Suprapubic skin (tissue), 4 donors: ENCODE measurements around the gene USP7. TPM values are rescaled to one million over a fixed set of nuclear protein-coding genes. Genes with fewer than 3 reads are reported as not detected.

ENCODE experiments used
- DNase-seq, 2 donors: peaks; one replicate each; pipeline ENCODE4 v3.0.0-alpha.2; 2019; ENCODE audit warnings: low spot score in 2 of 2
- H3K27ac ChIP-seq: fragments of 200-600 bp; sonication (generic); one replicate; pipeline ENCODE4 v1.5.1; 2019
- H3K27me3 ChIP-seq: fragments of 200-600 bp; sonication (generic); one replicate; pipeline ENCODE4 v1.5.1; 2019
- H3K36me3 ChIP-seq: fragments of 200-600 bp; sonication (generic); one replicate; pipeline ENCODE4 v1.5.1; 2019
- H3K4me1 ChIP-seq: fragments of 200-600 bp; sonication (generic); one replicate; pipeline ENCODE4 v1.5.1; 2019
- H3K4me3 ChIP-seq: fragments of 200-600 bp; sonication (generic); one replicate; pipeline ENCODE4 v1.5.1; 2019; ENCODE audit warnings: mild to moderate bottlenecking
- H3K9me3 ChIP-seq: fragments of 200-600 bp; sonication (generic); one replicate; pipeline ENCODE4 v1.5.1; 2019
- CTCF ChIP-seq, 2 donors: fragments of 200-600 bp in 1 of 2; fragments of 450-650 bp in 1 of 2; sonication (generic) in 1 of 2; IDR thresholded peaks; one replicate each; pipeline ENCODE4 v1.5.1; 2016 to 2019; ENCODE audit warnings: antibody characterized with exemption in 2 of 2, mild to moderate bottlenecking in 1 of 2, moderate library complexity in 1 of 2
- EP300 ChIP-seq: sonication (generic); formaldehyde crosslinking; IDR thresholded peaks from one replicate; pipeline ENCODE4 v1.6.1; 2017; ENCODE audit warnings: antibody characterized with exemption
- POLR2A ChIP-seq, 2 donors: fragments of 450-650 bp; IDR thresholded peaks; one replicate each; pipeline ENCODE4 v1.6.1; 2017; ENCODE audit warnings: antibody characterized with exemption in 2 of 2, mild to moderate bottlenecking in 2 of 2, moderate library complexity in 2 of 2
- POLR2AphosphoS5 ChIP-seq, 3 donors: sonication (generic); formaldehyde crosslinking; IDR thresholded peaks; one replicate each; pipeline ENCODE4 v1.6.1; 2017; ENCODE audit warnings: antibody characterized with exemption in 3 of 3
- WGBS: methylation state at CpG from one replicate; pipeline ENCODE4 v1.1.5; 2018; 5-methylcytosine and 5-hydroxymethylcytosine counted together
- total RNA-seq, 4 donors: library from RNA; depleted of rRNA; stranded (reverse); fragments of >200 nt; gene quantifications; one replicate each; pipeline ENCODE4 v1.1.0, GENCODE V29; 2016

USP7 gene
- total RNA-seq, 4 donors from 2014 or later, result 94.7 to 135 (median 119) TPM

GRCh38 chr16:9007177-9007794 lies 43.6 kb upstream of the USP7 start:
- H3K9me3 ChIP-seq, result no peaks in the 10 kb centered on the region
- H3K27ac ChIP-seq, result no peak overlapping the region
- 65% methylated on average over 16 of the region's 17 CpGs for WGBS
- H3K4me1 ChIP-seq, result peaks cover 10% of the 10 kb centered on the region
- TF ChIP-seq POLR2A (IDR thresholded peaks at IDR 0.05) (no peak), EP300 (no peak), CTCF (IDR thresholded peaks at IDR 0.05) (no peak), POLR2AphosphoS5 (IDR thresholded peaks at IDR 0.05) (no peak)
- H3K27me3 ChIP-seq, result peaks cover 4% of the 10 kb centered on the region
- H3K36me3 ChIP-seq, result no peaks in the 10 kb centered on the region
- DNase-seq, result no peak
- H3K4me3 ChIP-seq, result no peak overlapping the region

GRCh38 chr16:9004183-9004582 lies 40.5 kb upstream of the USP7 start:
- H3K9me3 ChIP-seq, result no peaks in the 10 kb centered on the region
- TF ChIP-seq CTCF (IDR thresholded peaks at IDR 0.05) (no peak), POLR2AphosphoS5 (IDR thresholded peaks at IDR 0.05) (no peak), EP300 (no peak), POLR2A (IDR thresholded peaks at IDR 0.05) (no peak)
- no peak overlapping the region for H3K4me3 ChIP-seq
- peaks cover 4% of the 10 kb centered on the region for H3K27me3 ChIP-seq
- H3K27ac ChIP-seq, result no peak overlapping the region
- no peaks in the 10 kb centered on the region for H3K36me3 ChIP-seq
- whole genome bisulfite sequencing, result 46% methylated on average over 4 of the region's 4 CpGs
- DNase-seq, result no peak
- peaks cover 10% of the 10 kb centered on the region for H3K4me1 ChIP-seq

- no peak for DNase-seq
- Histone ChIP-seq H3K9me3 (no peaks in the 10 kb centered on the region), H3K4me3 (no peak overlapping the region), H3K4me1 (peaks cover 5% of the 10 kb centered on the region), H3K36me3 (no peaks in the 10 kb centered on the region), H3K27ac (no peak overlapping the region), H3K27me3 (peaks cover 4% of the 10 kb centered on the region)
- 83% methylated on average over 3 of the region's 3 CpGs for WGBS
- no peak for TF ChIP-seq EP300
- TF ChIP-seq POLR2AphosphoS5 (IDR thresholded peaks at IDR 0.05), result no peak
- no peak for TF ChIP-seq POLR2A (IDR thresholded peaks at IDR 0.05)
- TF ChIP-seq CTCF (IDR thresholded peaks at IDR 0.05), result no peak
Measured at GRCh38 chr16:9003763-9004162, 40.1 kb upstream of the USP7 start.

- peaks cover 4% of the 10 kb centered on the region for H3K27me3 ChIP-seq
- no peak overlapping the region for H3K27ac ChIP-seq
- H3K4me3 ChIP-seq, result no peak overlapping the region
- WGBS, result 65% methylated on average over 5 of the region's 5 CpGs
- H3K4me1 ChIP-seq, result peaks cover 1% of the 10 kb centered on the region
- TF ChIP-seq POLR2AphosphoS5 (IDR thresholded peaks at IDR 0.05), result no peak
- TF ChIP-seq CTCF (IDR thresholded peaks at IDR 0.05), result no peak
- no peak for TF ChIP-seq EP300
- TF ChIP-seq POLR2A (IDR thresholded peaks at IDR 0.05), result no peak
- no peaks in the 10 kb centered on the region for H3K9me3 ChIP-seq
- DNase-seq, result no peak
- H3K36me3 ChIP-seq, result no peaks in the 10 kb centered on the region
Measured at GRCh38 chr16:9003322-9003721, 39.6 kb upstream of the USP7 start.

GRCh38 chr16:9002042-9002441 lies 38.3 kb upstream of the USP7 start:
- Histone ChIP-seq H3K27ac (no peak overlapping the region), H3K36me3 (no peaks in the 10 kb centered on the region), H3K9me3 (no peaks in the 10 kb centered on the region), H3K27me3 (no peaks in the 10 kb centered on the region), H3K4me3 (no peak overlapping the region), H3K4me1 (peaks cover 5% of the 10 kb centered on the region)
- DNase-seq, result no peak
- 79% methylated on average over 2 of the region's 2 CpGs for WGBS
- TF ChIP-seq EP300 (no peak), CTCF (IDR thresholded peaks at IDR 0.05) (no peak), POLR2AphosphoS5 (IDR thresholded peaks at IDR 0.05) (no peak), POLR2A (IDR thresholded peaks at IDR 0.05) (no peak)
